Ishikawa (cell line): ENCODE results near the gene MRPS15.

Experiments
- CEBPB ChIP-seq: IDR thresholded peaks from 2 replicates; pipeline ENCODE4 v1.6.1; 2012
- CREB1 ChIP-seq: IDR thresholded peaks from 2 replicates; pipeline ENCODE4 v1.6.1; 2012; ENCODE audit warnings: low read depth
- EGR1 ChIP-seq: IDR thresholded peaks from 2 replicates; pipeline ENCODE4 v1.6.1; 2012
- EP300 ChIP-seq: IDR thresholded peaks from 2 replicates; pipeline ENCODE4 v1.6.1; 2012; ENCODE audit warnings: borderline replicate concordance
- FOXM1 ChIP-seq: IDR thresholded peaks from 2 replicates; pipeline ENCODE4 v1.6.1; 2012; ENCODE audit warnings: low read depth, borderline replicate concordance
- MAX ChIP-seq: IDR thresholded peaks from 2 replicates; pipeline ENCODE4 v1.6.1; 2012
- NFIC ChIP-seq: IDR thresholded peaks from 2 replicates; pipeline ENCODE4 v1.6.1; 2012
- RAD21 ChIP-seq: IDR thresholded peaks from 2 replicates; pipeline ENCODE4 v1.6.1; 2012; ENCODE audit warnings: low read depth
- REST ChIP-seq: IDR thresholded peaks from 2 replicates; pipeline ENCODE4 v1.6.1; 2012; ENCODE audit warnings: low read depth, mild to moderate bottlenecking
- TAF1 ChIP-seq: IDR thresholded peaks from 2 replicates; pipeline ENCODE4 v1.6.1; 2012; ENCODE audit warnings: low read depth, mild to moderate bottlenecking
- TCF12 ChIP-seq: IDR thresholded peaks from 2 replicates; pipeline ENCODE4 v1.6.1; 2012; ENCODE audit warnings: low read depth
- TEAD4 ChIP-seq: IDR thresholded peaks from 2 replicates; pipeline ENCODE4 v1.6.1; 2012
- USF1 ChIP-seq: IDR thresholded peaks from 2 replicates; pipeline ENCODE4 v1.6.1; 2012
- YY1 ChIP-seq: IDR thresholded peaks from 2 replicates; pipeline ENCODE4 v1.6.1; 2012; ENCODE audit warnings: low read depth
- ZBTB7A ChIP-seq: IDR thresholded peaks from 2 replicates; pipeline ENCODE4 v1.6.1; 2012; ENCODE audit warnings: low read depth

The MRPS15 gene

GRCh38 chr1:36440646-36441045, 23.5 kb downstream of the MRPS15 start:
- TF ChIP-seq TCF12 (no peak), YY1 (no peak), EGR1 (no peak), TEAD4 (no peak), MAX (no peak), CEBPB (no peak), TAF1 (no peak), RAD21 (no peak), ZBTB7A (no peak)

- TF ChIP-seq TCF12 (no peak), REST (no peak), RAD21 (no peak), USF1 (no peak)
These were observed 24.1 kb downstream of the MRPS15 start for GRCh38 chr1:36440044-36440443.

- no peak for TF ChIP-seq RAD21
- TF ChIP-seq EGR1, result no peak
- no peak for TF ChIP-seq CREB1
These were observed 25.5 kb downstream of the MRPS15 start for GRCh38 chr1:36438715-36439114.

- TF ChIP-seq YY1, result no peak
- peak; percentile 74 for TF ChIP-seq TEAD4
- TF ChIP-seq EP300, result peak; percentile 61; the same call in 1 of the 2 replicates
- TF ChIP-seq TCF12, result peak; percentile 55; the same call in 1 of the 2 replicates
These were observed 27.4 kb downstream of the MRPS15 start for GRCh38 chr1:36436821-36437220.

GRCh38 chr1:36433102-36433501, 31.1 kb downstream of the MRPS15 start:
- TF ChIP-seq EGR1, result no peak
- no peak for TF ChIP-seq MAX
- no peak for TF ChIP-seq YY1

GRCh38 chr1:36432616-36433015, 31.6 kb downstream of the MRPS15 start:
- TF ChIP-seq TCF12 (no peak), CREB1 (no peak), CEBPB (no peak), REST (no peak), TAF1 (no peak), EGR1 (no peak), TEAD4 (no peak), MAX (no peak), NFIC (no peak), YY1 (no peak), USF1 (no peak), ZBTB7A (no peak), EP300 (no peak), FOXM1 (no peak), RAD21 (no peak)

- TF ChIP-seq REST (no peak), TCF12 (no peak), EP300 (no peak), CREB1 (no peak), RAD21 (no peak), YY1 (no peak), CEBPB (no peak), EGR1 (no peak)
These were observed 38.4 kb downstream of the MRPS15 start for GRCh38 chr1:36425791-36426190.
